GM19438 (cell line): ENCODE data around the gene ZSCAN21.

Source experiments
- ATAC-seq: cut with Tn5 transposase; IDR thresholded peaks from one replicate; pipeline ENCODE4 v1.9.1; 2021; ENCODE audit warnings: low read depth; ENCODE audit not compliant: unreplicated experiment

ZSCAN21 gene

GRCh38 chr7:100072462-100072861 lies 22.9 kb downstream of the ZSCAN21 start:
- no peak for ATAC-seq

DNA sequence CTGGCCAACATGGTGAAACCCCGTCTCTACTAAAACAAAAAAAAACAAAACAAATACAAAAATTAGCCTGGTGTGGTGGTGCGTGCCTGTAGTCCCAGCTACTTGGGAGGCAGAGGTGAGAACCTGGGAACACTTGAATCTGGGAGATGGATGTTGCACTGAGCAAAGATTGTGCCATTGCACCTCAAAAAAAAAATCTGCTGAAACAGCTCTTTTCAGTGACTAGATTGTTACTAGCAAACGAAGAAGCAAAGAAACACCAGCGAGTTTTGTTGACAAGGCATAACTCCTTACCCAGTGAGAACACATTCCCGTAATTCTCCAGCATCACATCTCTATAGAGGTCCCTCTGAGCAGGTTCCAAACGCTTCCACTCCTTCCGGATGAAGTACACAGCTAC lies 25.3 kb downstream of the ZSCAN21 start:
- no peak for ATAC-seq

- ATAC-seq, result no peak
Measured at GRCh38 chr7:100075418-100075817, 25.8 kb downstream of the ZSCAN21 start.

DNA sequence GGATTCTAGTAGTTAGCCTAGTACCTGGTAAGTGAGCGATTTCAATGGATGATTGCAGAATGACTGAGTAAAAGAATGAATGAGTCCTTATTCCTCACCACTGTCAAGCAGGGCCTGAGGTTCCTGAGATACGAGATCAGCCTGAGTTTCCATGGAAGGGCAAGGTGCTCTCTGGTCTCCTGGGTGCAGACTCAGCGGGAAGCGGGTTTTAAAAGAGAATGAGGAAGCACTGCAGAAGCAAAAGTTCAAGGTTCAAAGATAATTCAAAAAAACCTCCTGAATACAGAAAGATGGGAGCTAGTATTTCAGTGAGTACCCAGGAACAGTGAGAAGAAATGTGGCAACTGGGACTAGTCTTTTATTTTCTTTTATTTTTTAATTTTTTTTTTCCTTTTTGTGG lies 27.6 kb downstream of the ZSCAN21 start:
- ATAC-seq, result no peak

DNA sequence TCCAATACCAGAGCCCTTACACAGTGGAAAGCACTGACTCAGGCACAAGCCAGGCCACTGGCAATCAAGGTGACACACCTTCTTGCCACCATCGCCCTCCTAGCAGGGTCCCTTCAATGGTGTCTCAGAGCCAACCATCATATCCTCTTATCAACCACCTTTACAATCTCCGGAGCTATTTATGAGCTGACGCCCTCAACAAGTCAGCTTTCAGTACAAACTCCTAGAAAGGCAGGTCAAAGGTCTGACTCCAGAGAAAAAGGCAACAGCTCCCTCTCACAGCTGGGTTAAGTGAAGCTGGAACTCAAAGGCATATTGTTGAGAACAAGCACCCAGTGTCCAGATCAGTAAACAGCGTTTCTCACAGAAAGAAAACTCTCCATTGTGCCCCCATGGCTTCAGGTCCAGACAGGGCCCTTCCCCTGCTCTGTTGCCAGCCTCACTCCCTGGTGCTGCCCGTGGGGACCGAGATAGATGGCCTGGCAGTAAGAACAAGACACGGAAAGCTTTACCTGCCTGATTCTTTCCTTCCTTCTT lies 29.5 kb downstream of the ZSCAN21 start:
- ATAC-seq, result no peak

DNA sequence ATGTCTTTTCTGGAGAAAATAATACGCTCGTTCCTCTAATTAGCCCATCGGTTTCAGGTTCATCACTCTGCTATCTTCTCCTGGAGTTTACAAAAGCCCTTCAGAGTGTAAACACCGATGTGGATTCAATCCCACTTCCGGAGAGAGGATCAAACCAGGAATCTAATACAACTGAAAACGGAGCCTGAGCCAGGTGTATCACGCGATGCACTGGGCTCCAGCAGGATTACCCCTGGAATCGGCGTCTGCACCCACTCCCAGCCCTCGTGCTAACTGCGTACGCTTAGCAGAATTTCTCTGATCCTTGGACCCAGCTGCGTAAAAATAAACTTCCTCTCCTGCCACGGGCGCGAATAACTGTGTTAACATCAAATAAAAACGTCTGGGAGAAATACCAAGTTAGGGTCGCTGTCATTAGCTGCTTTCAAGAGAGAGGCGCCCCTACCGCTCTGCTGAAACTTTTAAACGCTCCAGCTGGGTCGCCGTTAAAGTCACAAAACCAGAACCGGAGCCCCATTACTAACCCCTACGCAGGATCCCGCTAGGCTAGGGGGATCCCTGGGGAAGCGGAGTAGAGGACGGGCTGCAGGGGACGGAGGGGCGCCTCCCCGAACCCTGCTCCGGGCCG lies 31.4 kb downstream of the ZSCAN21 start:
- ATAC-seq, result peak; percentile 22

- ATAC-seq, result peak; percentile 83
Measured at GRCh38 chr7:100081535-100082102, 32.0 kb downstream of the ZSCAN21 start, which contains the start of gene ZNF3. ZNF3 (minus strand) TSS chr7:100081723; CDS start chr7:100077357, 4,366 bp downstream.

- no peak for ATAC-seq
Measured at GRCh38 chr7:100082978-100083377, 33.4 kb downstream of the ZSCAN21 start.

- ATAC-seq, result no peak
Measured at GRCh38 chr7:100085515-100085914, 35.9 kb downstream of the ZSCAN21 start.

DNA sequence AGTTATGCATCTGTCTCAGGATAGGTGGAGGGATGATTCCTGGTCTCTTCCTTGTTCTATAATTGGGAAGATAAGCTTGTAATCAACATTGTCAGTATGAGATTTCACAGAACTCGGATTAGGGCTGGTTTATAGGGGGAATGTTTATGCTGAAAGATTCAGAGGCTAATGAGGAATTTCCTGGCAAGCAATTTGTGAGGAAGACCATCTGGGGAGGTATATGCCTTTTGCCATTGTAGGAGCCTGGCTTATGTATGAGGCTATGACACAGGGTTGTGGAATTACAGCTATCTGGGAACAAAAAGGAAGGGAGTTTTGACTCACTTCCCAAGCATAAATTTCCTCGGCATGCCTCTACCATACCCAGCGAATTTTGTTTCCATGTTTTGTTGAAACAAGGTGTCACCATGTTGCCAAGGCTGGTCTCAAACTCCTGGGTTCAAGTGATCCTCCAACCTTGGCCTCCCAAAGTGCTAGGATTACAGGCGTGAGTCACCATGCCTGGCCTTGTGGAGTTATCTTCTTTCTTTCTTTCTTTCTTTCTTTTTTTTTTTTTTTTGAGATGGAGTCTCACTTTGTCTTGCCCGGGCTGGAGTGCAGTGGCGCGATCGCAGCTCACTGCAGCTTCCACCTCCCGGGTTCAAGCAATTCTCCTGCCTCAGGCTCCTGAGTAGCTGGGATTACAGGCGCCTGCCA lies 37.6 kb downstream of the ZSCAN21 start:
- ATAC-seq, result no peak

- no peak for ATAC-seq
Measured at GRCh38 chr7:100088095-100088620, 38.6 kb downstream of the ZSCAN21 start.

GRCh38 chr7:100088621-100089457 lies 39.3 kb downstream of the ZSCAN21 start, which contains the start of gene COPS6:
COPS6 (plus strand) TSS chr7:100088969; CDS start chr7:100088991, 22 bp downstream.
- ATAC-seq, result peak; percentile 47

GRCh38 chr7:100089458-100090196 lies 40.1 kb downstream of the ZSCAN21 start:
- no peak for ATAC-seq

DNA sequence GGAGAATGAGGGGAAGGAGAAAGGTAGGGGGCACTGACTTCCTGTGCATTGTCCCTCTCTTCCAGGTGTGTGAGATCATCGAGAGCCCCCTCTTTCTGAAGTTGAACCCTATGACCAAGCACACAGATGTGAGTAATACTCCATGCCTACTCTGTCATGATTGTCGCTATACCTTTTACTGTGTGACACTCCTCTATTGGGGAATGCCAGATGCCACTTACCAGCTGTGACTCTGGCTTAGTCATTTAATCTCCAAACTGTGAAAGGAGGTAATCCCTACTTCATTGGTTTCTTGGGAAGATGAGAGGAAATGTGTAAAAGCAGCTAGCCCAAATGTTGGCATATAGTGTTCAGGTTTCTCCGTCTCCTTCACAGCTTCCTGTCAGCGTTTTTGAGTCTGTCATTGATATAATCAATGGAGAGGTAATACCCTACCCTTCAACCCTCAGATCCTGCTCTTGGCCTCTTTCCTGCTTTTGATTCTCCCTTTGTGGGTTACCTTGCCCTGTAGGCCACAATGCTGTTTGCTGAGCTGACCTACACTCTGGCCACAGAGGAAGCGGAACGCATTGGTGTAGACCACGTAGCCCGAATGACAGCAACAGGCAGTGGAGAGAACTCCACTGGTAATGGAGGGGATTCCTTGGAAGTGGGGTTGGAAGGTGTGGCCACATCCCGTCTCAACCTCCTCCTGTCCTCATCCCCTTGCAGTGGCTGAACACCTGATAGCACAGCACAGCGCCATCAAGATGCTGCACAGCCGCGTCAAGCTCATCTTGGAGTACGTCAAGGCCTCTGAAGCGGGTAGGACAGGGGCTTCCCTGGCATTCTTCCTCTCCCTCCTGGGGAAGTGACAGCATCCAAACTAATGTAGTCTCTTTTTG lies 41.2 kb downstream of the ZSCAN21 start:
- no peak for ATAC-seq

GRCh38 chr7:100091411-100092181 lies 42.0 kb downstream of the ZSCAN21 start:
- no peak for ATAC-seq

GRCh38 chr7:100093054-100093453 lies 43.5 kb downstream of the ZSCAN21 start:
- ATAC-seq, result no peak

DNA sequence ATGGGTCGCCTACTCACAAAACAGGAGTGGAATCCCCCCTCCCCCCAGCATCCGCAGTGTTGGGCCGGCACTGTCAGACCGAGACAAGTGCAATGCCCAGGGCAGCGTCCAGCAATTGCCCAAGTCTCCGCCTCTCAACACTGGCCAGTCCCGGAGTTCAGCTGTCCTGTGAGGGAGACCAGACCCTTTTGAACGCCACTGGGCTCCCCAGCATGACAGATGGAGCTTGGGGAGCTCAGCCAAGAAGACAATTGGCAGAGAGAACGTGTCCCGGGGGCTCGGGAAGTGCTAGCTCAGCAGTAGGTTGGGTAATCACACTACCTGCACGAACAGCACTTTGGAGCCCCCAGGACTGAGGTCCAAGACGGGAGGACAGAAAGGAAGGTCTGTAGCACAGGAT lies 43.9 kb downstream of the ZSCAN21 start:
- no peak for ATAC-seq

- no peak for ATAC-seq
Measured at GRCh38 chr7:100093925-100094486, 44.4 kb downstream of the ZSCAN21 start.
